GM12878 (cell line): ENCODE measurements around the gene PADI2. TPM values are rescaled to one million over a fixed set of nuclear protein-coding genes. Genes with fewer than 3 reads are reported as not detected.

Experiments used
- ATAC-seq: fragments of 200-7000 bp; cut with Tn5 transposase; 3 replicates; pipeline ENCODE4 v1.9.1; 2020; ENCODE audit warnings: mild to moderate bottlenecking, moderate library complexity
- BruUV-seq: library from RNA; stranded (reverse); fragments of 400-500 nt; replicated peaks from 2 replicates; lab custom pipeline; 2021; lab: Mats Ljungman, UMichigan
- CTCF ChIA-PET: fragments of 300-600 bp; sonication (Branson Sonifier 250); formaldehyde crosslinking; extraction: SDS; loops from one replicate; lab custom pipeline; 2021; ENCODE audit warnings: inconsistent platforms; lab: Yijun Ruan, JAX
- POLR2A ChIA-PET: fragments of 350-600 bp; formaldehyde crosslinking; extraction: SDS; loops from one replicate; lab custom pipeline; 2021; ENCODE audit warnings: inconsistent platforms; lab: Charles Lee
- RAD21 ChIA-PET: fragments of 300-600 bp; sonication (Branson Sonifier 250); formaldehyde crosslinking; loops from one replicate; lab custom pipeline; 2023; ENCODE audit warnings: antibody characterized with exemption; ENCODE audit not compliant: unreplicated experiment; lab: Charles Lee
- SMC1A ChIA-PET: fragments of 300-600 bp; sonication (Branson Sonifier 250); formaldehyde crosslinking; loops from one replicate; lab custom pipeline; 2023; ENCODE audit not compliant: unreplicated experiment, uncharacterized antibody; lab: Charles Lee
- DNase-seq: peaks from one replicate; pipeline ENCODE4 v3.0.0-alpha.2; 2011; ENCODE audit warnings: low read depth, low spot score
- FAIRE-seq: peaks from 3 replicates; lab custom pipeline; 2011; peaks lifted over from hg19 to GRCh38; lab: Jason Lieb, UNC
- H2AFZ ChIP-seq: 2 replicates; pipeline ENCODE4 v1.6.0; 2011; ENCODE audit warnings: low read depth, low read length, control low read depth; ENCODE audit not compliant: control insufficient read depth
- H3K27ac ChIP-seq: 2 replicates; pipeline ENCODE4 v1.5.1; 2011; ENCODE audit warnings: control low read depth; ENCODE audit not compliant: control insufficient read depth, insufficient read depth
- H3K27me3 ChIP-seq, 2 experiments: replicated peaks in 1 of 2; 2 replicates each; pipeline versions ENCODE4 v1.6.0 to v1.6.1; 2011; ENCODE audit warnings: low read length in 1 of 2; ENCODE audit not compliant: control insufficient read depth in 2 of 2, insufficient read depth in 2 of 2
- H3K36me3 ChIP-seq, 2 experiments: 2 replicates each; pipeline ENCODE4 v1.5.1; 2011; ENCODE audit warnings: low read length in 1 of 2; ENCODE audit not compliant: control insufficient read depth in 2 of 2, insufficient read depth in 2 of 2
- H3K4me1 ChIP-seq: 2 replicates; pipeline ENCODE4 v1.6.1; 2011; ENCODE audit warnings: mild to moderate bottlenecking, low read length, moderate library complexity, mixed read lengths; ENCODE audit not compliant: control insufficient read depth, insufficient read depth
- H3K4me2 ChIP-seq: 2 replicates; pipeline ENCODE4 v1.6.0; 2011; ENCODE audit warnings: control low read depth; ENCODE audit not compliant: control insufficient read depth, insufficient read depth
- H3K4me3 ChIP-seq: fragments of 200-600 bp; sonication (generic); 2 replicates; pipeline ENCODE4 v1.5.1; 2016
- H3K79me2 ChIP-seq: 2 replicates; pipeline ENCODE4 v1.6.0; 2011; ENCODE audit warnings: low read length; ENCODE audit not compliant: control insufficient read depth, insufficient read depth
- H3K9ac ChIP-seq: 2 replicates; pipeline ENCODE4 v1.8.0; 2011; ENCODE audit warnings: low read length, control low read depth, mixed read lengths; ENCODE audit not compliant: control insufficient read depth, insufficient read depth
- H3K9me3 ChIP-seq: replicated peaks from 3 replicates; pipeline ENCODE4 v1.5.1; 2011; ENCODE audit warnings: mild to moderate bottlenecking, low read length; ENCODE audit not compliant: control insufficient read depth, insufficient read depth
- H4K20me1 ChIP-seq: 2 replicates; pipeline ENCODE4 v1.6.0; 2011; ENCODE audit not compliant: control insufficient read depth, insufficient read depth
- CEBPB ChIP-seq, 2 experiments: fragments of 150-350 bp in 1 of 2; IDR thresholded peaks; 2 replicates each; pipeline ENCODE4 v1.6.1; 2012 to 2014; ENCODE audit warnings: low read depth in 2 of 2, low read length in 2 of 2, borderline replicate concordance in 1 of 2, inconsistent platforms in 1 of 2
- ELK1 ChIP-seq: IDR thresholded peaks from 2 replicates; pipeline ENCODE4 v1.6.1; 2012; ENCODE audit warnings: low read depth, low read length, improper control_type of control experiment
- HCFC1 ChIP-seq: fragments of 150-350 bp; IDR thresholded peaks from 2 replicates; pipeline ENCODE4 v1.6.1; 2014; ENCODE audit warnings: low read length
- IRF4 ChIP-seq: IDR thresholded peaks from 2 replicates; pipeline ENCODE4 v1.6.1; 2011; ENCODE audit warnings: low read depth, low read length
- RELA ChIP-seq: fragments of 450-650 bp; IDR thresholded peaks from 2 replicates; pipeline ENCODE4 v1.8.0; 2014; ENCODE audit warnings: borderline replicate concordance; ENCODE audit not compliant: partially characterized antibody
- STAT1 ChIP-seq: fragments of 450-650 bp; conservative IDR thresholded peaks from 2 replicates; pipeline ENCODE4 v1.6.1; 2014; ENCODE audit warnings: antibody characterized with exemption, mild to moderate bottlenecking
- WGBS: methylation state at CpG from one replicate; pipeline ENCODE4 v1.1.6; 2016; ENCODE audit warnings: low lambda C conversion rate; ENCODE audit not compliant: insufficient replicate concordance, insufficient coverage; ENCODE audit errors: missing lambda C conversion rate; 5-methylcytosine and 5-hydroxymethylcytosine counted together
- in situ Hi-C: fragments of 300-500 bp; cut with MboI; formaldehyde crosslinking; loops from 9 replicates; pipeline ENCODE4 v1.14.3; 2018; ENCODE audit warnings: mixed read lengths
- intact Hi-C: fragments of 100-400 bp; cut with micrococcal nuclease; formaldehyde crosslinking; loops from one replicate; pipeline ENCODE4 v1.14.2; 2022; ENCODE audit not compliant: unreplicated experiment
- polyA plus RNA-seq, 11 experiments: library from polyadenylated mRNA; depleted of rRNA in 4 of 11; unstranded in 6 of 11; stranded (reverse) in 5 of 11; fragments of >200 nt; fragmentation: Nextera tagmentation in 4 of 11; fragmentation: Illumina TruSeq in 1 of 11; extraction: Ambion mirVana in 4 of 11; extraction: Trizol in 1 of 11; gene quantifications; 1 replicate in 1 of 11; 2 replicates in 10 of 11; pipeline versions ENCODE4 v1.2.1 to v1.2.3, GENCODE V29; 2011 to 2016; ENCODE audit warnings: inconsistent platforms in 2 of 11, missing spikeins in 2 of 11, low read depth in 1 of 11
- total RNA-seq, 4 experiments: library from RNA; depleted of rRNA in 3 of 4; stranded (reverse); fragments of >200 nt in 3 of 4; fragmentation: Illumina TruSeq in 1 of 4; extraction: Trizol in 1 of 4; gene quantifications; 2 replicates each; pipeline versions ENCODE4 v1.2.1 to v1.2.3, GENCODE V29; 2013 to 2021
- TF ChIP-seq, protein P1 (sequence below): fragments of 450-650 bp; IDR thresholded peaks from 2 replicates; pipeline ENCODE4 v1.6.1; 2016; ENCODE audit warnings: mild to moderate bottlenecking, moderate library complexity, borderline replicate concordance

PADI2 gene
- total and polyA plus RNA-seq, 10 of the 15 experiments (the other 5 are each of a cell fraction or from before 2014, with no cell fraction given), result 0.05 to 3.0 (median 0.10) TPM; not detected in 1

- no peak for DNase-seq
- Histone ChIP-seq H3K36me3 (no peaks in the 10 kb centered on the region), H4K20me1 (no peaks in the 10 kb centered on the region), H3K4me2 (no peak overlapping the region), H3K27me3 (no peaks in the 10 kb centered on the region), H3K4me3 (no peak overlapping the region), H3K9ac (no peak overlapping the region)
- WGBS, result 51% methylated on average over 20 of the region's 20 CpGs
- POLR2A ChIA-PET, result no interaction called here
- SMC1A ChIA-PET, result no interaction called here
- intact Hi-C loops, result no loop called here
- RAD21 ChIA-PET, result no interaction called here
- FAIRE-seq, result no peak
- CTCF ChIA-PET, result no interaction called here
- ATAC-seq, result no peak
- TF ChIP-seq HCFC1 (no peak), ELK1 (no peak)
- TF ChIP-seq, all 136 proteins: peak for 0
- Histone ChIP-seq H3K4me1 (no peaks in the 10 kb centered on the region), H2AFZ (no peak overlapping the region), H3K79me2 (no peaks in the 10 kb centered on the region), H3K9me3 (no peaks in the 10 kb centered on the region; the same call in 2 of the 3 replicates), H3K27ac (no peak overlapping the region)
- no TSS peak for BruUV-seq
- in situ Hi-C loops, result no loop called here
Observed at GRCh38 chr1:17161926-17162800, 42.9 kb upstream of the PADI2 start.

DNA sequence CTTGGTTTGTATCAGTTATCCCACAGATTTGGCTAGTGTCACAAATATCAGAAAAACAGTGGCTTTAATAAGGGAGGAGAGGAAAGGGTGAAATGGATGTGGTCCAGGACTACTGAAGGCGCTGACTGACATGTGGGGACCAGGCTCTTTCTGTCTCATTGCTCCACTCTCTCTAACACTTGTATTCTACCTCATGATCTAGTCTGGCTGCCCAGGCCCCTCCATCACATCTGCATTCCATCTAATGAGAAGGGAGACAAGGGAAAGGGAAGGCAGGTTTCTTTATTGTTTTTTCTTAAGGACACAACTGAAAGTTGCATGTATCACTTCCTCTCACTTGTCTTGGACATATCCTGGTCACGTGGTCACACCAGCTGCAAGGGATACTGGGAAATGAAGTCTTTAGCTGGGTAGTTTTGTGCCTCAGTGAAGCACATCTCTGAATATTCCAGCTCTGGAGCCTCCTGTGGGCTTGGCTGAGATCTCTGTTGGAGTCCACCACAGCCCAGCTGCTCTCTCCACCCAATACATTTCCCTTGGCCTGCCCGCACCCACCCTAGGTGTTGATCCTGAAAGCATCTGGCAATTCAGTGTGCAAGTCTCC lies 42.0 kb upstream of the PADI2 start:
- intact Hi-C loops, result no loop called here
- Histone ChIP-seq H3K4me1 (no peaks in the 10 kb centered on the region), H3K79me2 (no peaks in the 10 kb centered on the region), H3K4me3 (no peak overlapping the region), H3K9ac (no peak overlapping the region), H3K4me2 (no peak overlapping the region), H2AFZ (peak overlapping the region; percentile 45; the same call in 1 of the 2 replicates), H3K9me3 (no peaks in the 10 kb centered on the region; the same call in 2 of the 3 replicates), H3K27me3 (no peaks in the 10 kb centered on the region), H3K27ac (no peak overlapping the region), H4K20me1 (no peaks in the 10 kb centered on the region), H3K36me3 (no peaks in the 10 kb centered on the region)
- whole genome bisulfite sequencing, result 84% methylated on average over 3 of the region's 3 CpGs
- BruUV-seq, result no TSS peak
- FAIRE-seq (peak; percentile 86), ATAC-seq (peak; percentile 44; the same call in 2 of the 3 replicates), DNase-seq (no peak)
- in situ Hi-C loops, result no loop called here
- SMC1A ChIA-PET, result interaction anchor here (2.0 kb wide), 1 partner anchor 34 kb away, joined by 5 read pairs; no protein-coding TSS in a partner anchor
- CTCF ChIA-PET, result no interaction called here
- RAD21 ChIA-PET, result no interaction called here
- POLR2A ChIA-PET, result no interaction called here
- TF ChIP-seq RELA (no peak), CEBPB (IDR thresholded peaks at IDR 0.05; ENCODE audit: borderline replicate concordance in 1 of 2, low read depth in 2 of 2, low read length in 2 of 2) (no peak), HCFC1 (peak; percentile 38; the same call in 1 of the 2 replicates), STAT1 (no peak), IRF4 (no peak)
- TF ChIP-seq, protein P1, sequence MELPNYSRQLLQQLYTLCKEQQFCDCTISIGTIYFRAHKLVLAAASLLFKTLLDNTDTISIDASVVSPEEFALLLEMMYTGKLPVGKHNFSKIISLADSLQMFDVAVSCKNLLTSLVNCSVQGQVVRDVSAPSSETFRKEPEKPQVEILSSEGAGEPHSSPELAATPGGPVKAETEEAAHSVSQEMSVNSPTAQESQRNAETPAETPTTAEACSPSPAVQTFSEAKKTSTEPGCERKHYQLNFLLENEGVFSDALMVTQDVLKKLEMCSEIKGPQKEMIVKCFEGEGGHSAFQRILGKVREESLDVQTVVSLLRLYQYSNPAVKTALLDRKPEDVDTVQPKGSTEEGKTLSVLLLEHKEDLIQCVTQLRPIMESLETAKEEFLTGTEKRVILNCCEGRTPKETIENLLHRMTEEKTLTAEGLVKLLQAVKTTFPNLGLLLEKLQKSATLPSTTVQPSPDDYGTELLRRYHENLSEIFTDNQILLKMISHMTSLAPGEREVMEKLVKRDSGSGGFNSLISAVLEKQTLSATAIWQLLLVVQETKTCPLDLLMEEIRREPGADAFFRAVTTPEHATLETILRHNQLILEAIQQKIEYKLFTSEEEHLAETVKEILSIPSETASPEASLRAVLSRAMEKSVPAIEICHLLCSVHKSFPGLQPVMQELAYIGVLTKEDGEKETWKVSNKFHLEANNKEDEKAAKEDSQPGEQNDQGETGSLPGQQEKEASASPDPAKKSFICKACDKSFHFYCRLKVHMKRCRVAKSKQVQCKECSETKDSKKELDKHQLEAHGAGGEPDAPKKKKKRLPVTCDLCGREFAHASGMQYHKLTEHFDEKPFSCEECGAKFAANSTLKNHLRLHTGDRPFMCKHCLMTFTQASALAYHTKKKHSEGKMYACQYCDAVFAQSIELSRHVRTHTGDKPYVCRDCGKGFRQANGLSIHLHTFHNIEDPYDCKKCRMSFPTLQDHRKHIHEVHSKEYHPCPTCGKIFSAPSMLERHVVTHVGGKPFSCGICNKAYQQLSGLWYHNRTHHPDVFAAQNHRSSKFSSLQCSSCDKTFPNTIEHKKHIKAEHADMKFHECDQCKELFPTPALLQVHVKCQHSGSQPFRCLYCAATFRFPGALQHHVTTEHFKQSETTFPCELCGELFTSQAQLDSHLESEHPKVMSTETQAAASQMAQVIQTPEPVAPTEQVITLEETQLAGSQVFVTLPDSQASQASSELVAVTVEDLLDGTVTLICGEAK, result no peak
